DND-41 (cell line): ENCODE measurements around the gene FCHO2.

ENCODE experiments used
- EZH2 ChIP-seq: IDR thresholded peaks from 3 replicates; pipeline ENCODE4 v1.6.1; 2012; ENCODE audit warnings: borderline replicate concordance, low read depth, mild to moderate bottlenecking, moderate library complexity, low read length, inconsistent platforms; ENCODE audit not compliant: severe bottlenecking
- TF ChIP-seq, protein P1 (sequence below): IDR thresholded peaks from 2 replicates; pipeline ENCODE4 v1.5.1; 2012; ENCODE audit warnings: borderline replicate concordance, low read length, moderate library complexity, mild to moderate bottlenecking; ENCODE audit not compliant: poor library complexity, severe bottlenecking; ENCODE audit errors: extremely low read depth

DNA sequence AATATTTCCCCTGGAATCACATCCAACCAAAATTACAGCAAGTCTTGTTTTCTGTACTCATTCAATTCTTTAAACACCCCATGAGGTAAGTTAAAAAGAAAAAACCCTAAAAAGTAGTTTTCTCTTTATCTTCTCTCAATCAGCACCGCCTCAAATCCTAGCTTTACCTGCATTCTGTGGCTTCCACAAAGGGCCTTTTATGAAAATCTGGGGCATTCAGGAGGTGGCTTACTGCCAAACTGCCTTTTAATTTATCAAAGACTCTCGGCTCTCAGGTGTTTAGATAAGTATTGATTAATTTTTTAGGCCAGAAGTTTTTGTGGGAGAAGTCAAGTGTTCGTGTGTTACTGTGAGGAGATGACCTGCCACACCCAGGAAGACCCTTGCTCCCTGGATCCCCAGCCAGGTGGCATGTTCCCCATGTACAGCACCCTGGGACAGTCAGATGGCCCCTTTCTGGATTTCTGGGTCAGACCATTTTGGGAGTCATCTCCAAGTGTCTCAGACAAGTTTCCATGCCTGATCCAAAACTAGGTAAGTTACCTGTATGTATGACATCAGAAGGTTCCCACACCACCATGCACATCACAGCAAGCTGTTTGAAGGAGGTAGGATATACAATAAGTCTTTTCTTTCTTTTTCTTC lies 158.3 kb downstream of the FCHO2 start:
- no peak for TF ChIP-seq EZH2
- TF ChIP-seq, protein P1, sequence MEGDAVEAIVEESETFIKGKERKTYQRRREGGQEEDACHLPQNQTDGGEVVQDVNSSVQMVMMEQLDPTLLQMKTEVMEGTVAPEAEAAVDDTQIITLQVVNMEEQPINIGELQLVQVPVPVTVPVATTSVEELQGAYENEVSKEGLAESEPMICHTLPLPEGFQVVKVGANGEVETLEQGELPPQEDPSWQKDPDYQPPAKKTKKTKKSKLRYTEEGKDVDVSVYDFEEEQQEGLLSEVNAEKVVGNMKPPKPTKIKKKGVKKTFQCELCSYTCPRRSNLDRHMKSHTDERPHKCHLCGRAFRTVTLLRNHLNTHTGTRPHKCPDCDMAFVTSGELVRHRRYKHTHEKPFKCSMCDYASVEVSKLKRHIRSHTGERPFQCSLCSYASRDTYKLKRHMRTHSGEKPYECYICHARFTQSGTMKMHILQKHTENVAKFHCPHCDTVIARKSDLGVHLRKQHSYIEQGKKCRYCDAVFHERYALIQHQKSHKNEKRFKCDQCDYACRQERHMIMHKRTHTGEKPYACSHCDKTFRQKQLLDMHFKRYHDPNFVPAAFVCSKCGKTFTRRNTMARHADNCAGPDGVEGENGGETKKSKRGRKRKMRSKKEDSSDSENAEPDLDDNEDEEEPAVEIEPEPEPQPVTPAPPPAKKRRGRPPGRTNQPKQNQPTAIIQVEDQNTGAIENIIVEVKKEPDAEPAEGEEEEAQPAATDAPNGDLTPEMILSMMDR: no peak
